ENCODE results near the gene NFX1.

The NFX1 gene

GRCh38 chr9:33287087-33287490 lies 3.2 kb upstream of the NFX1 start:
- peak; percentile 49 for DNase-seq (ENCODE audit: low spot score)
- H3K36me3 Mint-ChIP-seq (ENCODE audit: low read depth) = peaks cover 16% of the 10 kb centered on the region
- H3K27me3 Mint-ChIP-seq (ENCODE audit: low read depth) = peaks cover 3% of the 10 kb centered on the region
- H3K4me3 Mint-ChIP-seq = no peak overlapping the region
- H3K27ac Mint-ChIP-seq = peak overlapping the region; percentile 79
- H3K9me3 Mint-ChIP-seq = no peaks in the 10 kb centered on the region
- H3K4me1 Mint-ChIP-seq (ENCODE audit: low read depth) = peaks cover 5% of the 10 kb centered on the region

GRCh38 chr9:33288235-33288634 lies 2.1 kb upstream of the NFX1 start:
- no peak for DNase-seq (ENCODE audit: low spot score)
- H3K9me3 Mint-ChIP-seq = no peaks in the 10 kb centered on the region
- peak overlapping the region; percentile 70 for H3K27ac Mint-ChIP-seq
- H3K27me3 Mint-ChIP-seq (ENCODE audit: low read depth) = peaks cover 3% of the 10 kb centered on the region
- peaks cover 16% of the 10 kb centered on the region for H3K4me1 Mint-ChIP-seq (ENCODE audit: low read depth)
- H3K36me3 Mint-ChIP-seq (ENCODE audit: low read depth) = peaks cover 20% of the 10 kb centered on the region
- peak overlapping the region; percentile 12 for H3K4me3 Mint-ChIP-seq

- H3K9me3 Mint-ChIP-seq = no peaks in the 10 kb centered on the region
- H3K4me1 Mint-ChIP-seq (ENCODE audit: low read depth) = peaks cover 19% of the 10 kb centered on the region
- no peak overlapping the region for H3K4me3 Mint-ChIP-seq
- H3K27ac Mint-ChIP-seq = peak overlapping the region; percentile 70
- DNase-seq (ENCODE audit: low spot score) = no peak
- H3K36me3 Mint-ChIP-seq (ENCODE audit: low read depth) = peaks cover 23% of the 10 kb centered on the region
- H3K27me3 Mint-ChIP-seq (ENCODE audit: low read depth) = peaks cover 3% of the 10 kb centered on the region
These were observed 1.4 kb upstream of the NFX1 start for GRCh38 chr9:33288828-33289483.

DNA sequence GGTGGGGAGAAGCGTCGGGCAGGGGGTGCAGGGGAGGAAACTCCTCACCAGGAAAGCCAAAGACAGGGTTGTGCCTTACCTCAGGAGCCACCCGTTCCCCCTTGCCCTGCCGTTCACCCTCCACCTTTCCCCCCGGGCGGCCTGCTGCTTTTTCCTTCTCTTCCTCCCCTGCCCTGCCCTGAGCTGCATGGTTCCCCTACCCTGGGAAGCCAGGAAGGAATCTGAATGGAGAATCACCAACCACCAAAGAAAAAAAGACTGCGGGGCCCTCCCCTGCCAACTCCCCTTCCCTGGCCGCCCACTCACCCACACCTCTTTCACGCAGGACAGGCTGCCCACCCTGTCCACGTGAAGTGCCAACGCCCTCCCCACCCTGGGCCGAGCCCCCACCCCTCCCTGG lies 820 bp upstream of the NFX1 start:
- Mint-ChIP-seq H3K4me3 (peak overlapping the region; percentile 93), H3K4me1 (ENCODE audit: low read depth) (peaks cover 20% of the 10 kb centered on the region), H3K36me3 (ENCODE audit: low read depth) (peaks cover 26% of the 10 kb centered on the region), H3K9me3 (no peaks in the 10 kb centered on the region), H3K27me3 (ENCODE audit: low read depth) (peaks cover 3% of the 10 kb centered on the region), H3K27ac (peak overlapping the region; percentile 100)
- peak; percentile 27 for DNase-seq (ENCODE audit: low spot score)

GRCh38 chr9:33289936-33290246 lies 425 bp upstream of the NFX1 start:
- peaks cover 3% of the 10 kb centered on the region for H3K27me3 Mint-ChIP-seq (ENCODE audit: low read depth)
- peaks cover 30% of the 10 kb centered on the region for H3K36me3 Mint-ChIP-seq (ENCODE audit: low read depth)
- H3K27ac Mint-ChIP-seq = peak overlapping the region; percentile 100
- H3K4me3 Mint-ChIP-seq = peak overlapping the region; percentile 93
- H3K9me3 Mint-ChIP-seq = no peaks in the 10 kb centered on the region
- no peak for DNase-seq (ENCODE audit: low spot score)
- H3K4me1 Mint-ChIP-seq (ENCODE audit: low read depth) = peaks cover 24% of the 10 kb centered on the region

- peaks cover 35% of the 10 kb centered on the region for H3K36me3 Mint-ChIP-seq (ENCODE audit: low read depth)
- no peak for DNase-seq (ENCODE audit: low spot score)
- peaks cover 29% of the 10 kb centered on the region for H3K4me1 Mint-ChIP-seq (ENCODE audit: low read depth)
- peak overlapping the region; percentile 93 for H3K4me3 Mint-ChIP-seq
- H3K27ac Mint-ChIP-seq = peak overlapping the region; percentile 100
- H3K27me3 Mint-ChIP-seq (ENCODE audit: low read depth) = peaks cover 3% of the 10 kb centered on the region
- H3K9me3 Mint-ChIP-seq = no peaks in the 10 kb centered on the region
These were observed 698 bp downstream of the NFX1 start for GRCh38 chr9:33291031-33291397.

- peak overlapping the region; percentile 93 for H3K4me3 Mint-ChIP-seq
- peak overlapping the region; percentile 100 for H3K27ac Mint-ChIP-seq
- no peaks in the 10 kb centered on the region for H3K9me3 Mint-ChIP-seq
- peaks cover 38% of the 10 kb centered on the region for H3K4me1 Mint-ChIP-seq (ENCODE audit: low read depth)
- peaks cover 42% of the 10 kb centered on the region for H3K36me3 Mint-ChIP-seq (ENCODE audit: low read depth)
- H3K27me3 Mint-ChIP-seq (ENCODE audit: low read depth) = peaks cover 3% of the 10 kb centered on the region
- no peak for DNase-seq (ENCODE audit: low spot score)
These were observed 1.6 kb downstream of the NFX1 start for GRCh38 chr9:33291901-33292300.

- Mint-ChIP-seq H3K36me3 (ENCODE audit: low read depth) (peaks cover 57% of the 10 kb centered on the region), H3K4me3 (no peak overlapping the region), H3K27ac (no peak overlapping the region), H3K4me1 (ENCODE audit: low read depth) (peaks cover 55% of the 10 kb centered on the region), H3K9me3 (no peaks in the 10 kb centered on the region), H3K27me3 (ENCODE audit: low read depth) (peaks cover 3% of the 10 kb centered on the region)
- no peak for DNase-seq (ENCODE audit: low spot score)
These were observed 3.5 kb downstream of the NFX1 start for GRCh38 chr9:33293782-33294181.

- Mint-ChIP-seq H3K36me3 (ENCODE audit: low read depth) (peaks cover 67% of the 10 kb centered on the region), H3K27ac (peak overlapping the region; percentile 49), H3K9me3 (no peaks in the 10 kb centered on the region)
These were observed 4.5 kb downstream of the NFX1 start for GRCh38 chr9:33294670-33295432.

GRCh38 chr9:33295571-33295970 lies 5.3 kb downstream of the NFX1 start:
- no peaks in the 10 kb centered on the region for H3K27me3 Mint-ChIP-seq (ENCODE audit: low read depth)
- H3K36me3 Mint-ChIP-seq (ENCODE audit: low read depth) = peaks cover 65% of the 10 kb centered on the region
- H3K4me3 Mint-ChIP-seq = peak overlapping the region; percentile 47
- peak overlapping the region; percentile 61 for H3K27ac Mint-ChIP-seq
- H3K4me1 Mint-ChIP-seq (ENCODE audit: low read depth) = peaks cover 62% of the 10 kb centered on the region
- no peaks in the 10 kb centered on the region for H3K9me3 Mint-ChIP-seq
- no peak for DNase-seq (ENCODE audit: low spot score)

More at GRCh38 chr9:33294670-33295432, 4.5 kb downstream of the NFX1 start:
- peaks cover 3% of the 10 kb centered on the region for H3K27me3 Mint-ChIP-seq (ENCODE audit: low read depth)
- H3K4me3 Mint-ChIP-seq = peak overlapping the region; percentile 13
- DNase-seq (ENCODE audit: low spot score) = no peak
- H3K4me1 Mint-ChIP-seq (ENCODE audit: low read depth) = peaks cover 62% of the 10 kb centered on the region

- Mint-ChIP-seq H3K27ac (peak overlapping the region; percentile 22), H3K27me3 (ENCODE audit: low read depth) (no peaks in the 10 kb centered on the region), H3K9me3 (no peaks in the 10 kb centered on the region), H3K36me3 (ENCODE audit: low read depth) (peaks cover 67% of the 10 kb centered on the region), H3K4me3 (peak overlapping the region; percentile 8), H3K4me1 (ENCODE audit: low read depth) (peaks cover 59% of the 10 kb centered on the region)
- no peak for DNase-seq (ENCODE audit: low spot score)
These were observed 7.1 kb downstream of the NFX1 start for GRCh38 chr9:33297432-33297831.

DNA sequence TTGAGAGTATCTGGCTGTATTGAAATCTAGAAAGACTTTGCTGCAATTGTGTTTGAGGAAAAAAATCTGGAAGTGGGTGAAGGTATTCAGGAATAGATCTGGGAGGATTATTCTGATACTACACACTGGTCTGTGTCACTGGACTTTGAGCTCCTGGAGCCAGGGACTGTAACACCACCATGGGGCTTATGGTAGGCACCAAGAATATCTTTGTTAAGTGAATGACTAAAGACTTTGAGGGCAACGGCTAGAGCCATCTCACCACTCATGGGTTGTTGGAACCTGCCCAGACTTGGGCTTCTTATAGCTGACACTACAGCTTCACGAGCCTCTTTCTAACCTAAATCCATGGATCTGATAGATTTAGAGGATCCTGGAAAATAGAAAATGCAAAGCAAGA lies 10.2 kb downstream of the NFX1 start:
- H3K4me3 Mint-ChIP-seq = no peak overlapping the region
- no peaks in the 10 kb centered on the region for H3K9me3 Mint-ChIP-seq
- H3K27me3 Mint-ChIP-seq (ENCODE audit: low read depth) = no peaks in the 10 kb centered on the region
- H3K36me3 Mint-ChIP-seq (ENCODE audit: low read depth) = peaks cover 57% of the 10 kb centered on the region
- H3K4me1 Mint-ChIP-seq (ENCODE audit: low read depth) = peaks cover 47% of the 10 kb centered on the region
- no peak overlapping the region for H3K27ac Mint-ChIP-seq
- DNase-seq (ENCODE audit: low spot score) = no peak

GRCh38 chr9:33304362-33304761 lies 14.0 kb downstream of the NFX1 start:
- H3K4me1 Mint-ChIP-seq (ENCODE audit: low read depth) = peaks cover 16% of the 10 kb centered on the region
- peaks cover 39% of the 10 kb centered on the region for H3K36me3 Mint-ChIP-seq (ENCODE audit: low read depth)
- DNase-seq (ENCODE audit: low spot score) = no peak
- no peak overlapping the region for H3K4me3 Mint-ChIP-seq
- H3K27me3 Mint-ChIP-seq (ENCODE audit: low read depth) = no peaks in the 10 kb centered on the region
- no peaks in the 10 kb centered on the region for H3K9me3 Mint-ChIP-seq
- H3K27ac Mint-ChIP-seq = no peak overlapping the region

DNA sequence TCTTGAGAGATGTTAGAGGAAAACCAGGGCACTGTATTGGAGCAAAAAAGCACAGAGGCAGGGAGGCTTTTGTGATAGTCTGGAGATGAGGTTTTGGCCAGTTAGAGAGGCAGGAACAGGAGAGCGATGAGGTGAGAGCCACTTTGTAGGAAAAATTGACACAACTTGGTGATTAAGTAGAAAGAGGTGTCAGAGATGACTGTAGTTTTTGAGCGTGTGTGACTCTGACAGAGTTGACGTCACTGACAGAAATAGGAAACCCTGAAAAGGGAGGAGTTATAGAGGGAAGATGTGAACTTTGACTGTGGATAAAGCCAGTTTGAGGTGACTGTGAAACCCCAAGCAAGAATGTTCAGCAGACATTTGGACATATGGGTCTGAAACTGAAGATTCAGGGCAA lies 15.7 kb downstream of the NFX1 start:
- Mint-ChIP-seq H3K9me3 (no peaks in the 10 kb centered on the region), H3K4me1 (ENCODE audit: low read depth) (peaks cover 13% of the 10 kb centered on the region), H3K27me3 (ENCODE audit: low read depth) (no peaks in the 10 kb centered on the region), H3K36me3 (ENCODE audit: low read depth) (peaks cover 30% of the 10 kb centered on the region), H3K4me3 (no peak overlapping the region), H3K27ac (no peak overlapping the region)
- DNase-seq (ENCODE audit: low spot score) = peak; percentile 72
